ENCODE data around the gene TIE1. TPM values are rescaled to one million over a fixed set of nuclear protein-coding genes. Genes with fewer than 3 reads are reported as not detected.

The TIE1 gene
- total RNA-seq, 2 donors from 2014 or later = 23.7 to 25.7 TPM

DNA sequence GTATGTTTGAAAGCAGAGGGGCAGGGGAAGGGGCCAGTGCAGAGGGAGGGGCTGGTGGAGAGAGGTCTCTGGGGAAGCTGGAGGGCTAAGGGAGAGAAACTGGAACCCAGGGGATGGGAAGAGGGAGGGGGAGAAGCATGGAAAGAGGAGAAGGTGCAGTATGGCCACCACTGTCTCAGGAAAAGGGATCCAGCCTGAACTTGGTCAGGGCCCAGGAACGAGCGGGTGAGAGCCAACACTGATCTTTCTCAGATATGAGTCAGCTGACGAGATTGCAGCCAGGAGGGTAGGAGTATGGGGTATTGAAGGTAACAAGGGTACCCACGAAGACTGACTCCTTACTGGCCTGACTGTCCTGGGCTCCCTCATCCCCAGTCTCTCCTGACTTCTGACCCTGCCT is 18.0 kb downstream of the TIE1 start:
- no peaks in the 10 kb centered on the region for H3K27me3 ChIP-seq (replicated peaks; ENCODE audit: insufficient read depth)
- no peak overlapping the region for H3K4me3 ChIP-seq
- no peak overlapping the region for H3K27ac ChIP-seq
- H3K4me1 ChIP-seq (ENCODE audit: control insufficient read depth in 1 of 2, low read depth in 2 of 2) = no peaks in the 10 kb centered on the region
- H3K9me3 ChIP-seq = no peaks in the 10 kb centered on the region
- TF ChIP-seq, protein P1, sequence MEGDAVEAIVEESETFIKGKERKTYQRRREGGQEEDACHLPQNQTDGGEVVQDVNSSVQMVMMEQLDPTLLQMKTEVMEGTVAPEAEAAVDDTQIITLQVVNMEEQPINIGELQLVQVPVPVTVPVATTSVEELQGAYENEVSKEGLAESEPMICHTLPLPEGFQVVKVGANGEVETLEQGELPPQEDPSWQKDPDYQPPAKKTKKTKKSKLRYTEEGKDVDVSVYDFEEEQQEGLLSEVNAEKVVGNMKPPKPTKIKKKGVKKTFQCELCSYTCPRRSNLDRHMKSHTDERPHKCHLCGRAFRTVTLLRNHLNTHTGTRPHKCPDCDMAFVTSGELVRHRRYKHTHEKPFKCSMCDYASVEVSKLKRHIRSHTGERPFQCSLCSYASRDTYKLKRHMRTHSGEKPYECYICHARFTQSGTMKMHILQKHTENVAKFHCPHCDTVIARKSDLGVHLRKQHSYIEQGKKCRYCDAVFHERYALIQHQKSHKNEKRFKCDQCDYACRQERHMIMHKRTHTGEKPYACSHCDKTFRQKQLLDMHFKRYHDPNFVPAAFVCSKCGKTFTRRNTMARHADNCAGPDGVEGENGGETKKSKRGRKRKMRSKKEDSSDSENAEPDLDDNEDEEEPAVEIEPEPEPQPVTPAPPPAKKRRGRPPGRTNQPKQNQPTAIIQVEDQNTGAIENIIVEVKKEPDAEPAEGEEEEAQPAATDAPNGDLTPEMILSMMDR (IDR thresholded peaks at IDR 0.05) = no peak
- no peaks in the 10 kb centered on the region for H3K36me3 ChIP-seq
- no peak for DNase-seq (ENCODE audit: low spot score)
- ATAC-seq (ENCODE audit: insufficient number of reproducible peaks, low FRiP score, low read depth) = no peak

DNA sequence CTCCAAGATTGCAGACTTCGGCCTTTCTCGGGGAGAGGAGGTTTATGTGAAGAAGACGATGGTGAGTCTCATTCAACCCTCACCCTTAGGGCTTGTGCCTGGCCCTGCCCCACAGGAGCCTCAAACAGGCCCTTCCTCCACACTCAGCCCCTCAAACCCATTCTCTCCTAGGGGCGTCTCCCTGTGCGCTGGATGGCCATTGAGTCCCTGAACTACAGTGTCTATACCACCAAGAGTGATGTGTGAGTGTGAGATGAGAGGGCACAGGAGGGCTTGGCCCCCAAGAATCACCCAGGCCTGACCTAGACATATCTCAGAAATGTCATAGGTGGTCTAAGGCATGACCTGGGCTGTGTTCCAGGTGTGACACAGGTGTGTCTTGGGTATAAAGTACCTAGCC is 18.5 kb downstream of the TIE1 start:
- ATAC-seq (ENCODE audit: insufficient number of reproducible peaks, low FRiP score, low read depth) (no peak), DNase-seq (ENCODE audit: low spot score) (no peak)
- Histone ChIP-seq H3K36me3 (no peaks in the 10 kb centered on the region), H3K27ac (no peak overlapping the region), H3K27me3 (replicated peaks; ENCODE audit: insufficient read depth) (no peaks in the 10 kb centered on the region), H3K4me3 (no peak overlapping the region), H3K9me3 (no peaks in the 10 kb centered on the region), H3K4me1 (ENCODE audit: control insufficient read depth in 1 of 2, low read depth in 2 of 2) (no peaks in the 10 kb centered on the region)
- TF ChIP-seq, protein P1 (IDR thresholded peaks at IDR 0.05) = no peak

DNA sequence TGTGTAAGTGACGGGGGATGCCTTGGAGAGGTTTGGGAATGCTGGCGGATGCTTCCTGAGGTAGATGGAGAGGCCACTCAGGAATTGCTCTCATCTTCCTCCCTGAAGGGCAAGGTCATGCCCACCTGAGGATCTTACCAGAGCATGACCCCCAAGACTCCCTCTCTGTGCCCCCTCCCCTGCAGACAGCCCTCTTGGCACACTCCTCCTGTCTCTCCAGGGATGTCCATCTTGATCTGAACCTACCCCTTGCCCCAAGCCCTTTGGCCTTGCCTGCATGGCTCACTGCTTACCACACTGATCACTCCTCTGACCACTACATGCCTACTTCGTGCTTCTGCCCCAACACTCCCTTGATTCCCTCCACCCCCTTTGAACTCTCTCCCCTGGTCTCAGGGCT is 19.0 kb downstream of the TIE1 start:
- Histone ChIP-seq H3K4me3 (no peak overlapping the region), H3K9me3 (no peaks in the 10 kb centered on the region), H3K27me3 (replicated peaks; ENCODE audit: insufficient read depth) (no peaks in the 10 kb centered on the region), H3K36me3 (no peaks in the 10 kb centered on the region), H3K27ac (no peak overlapping the region), H3K4me1 (ENCODE audit: control insufficient read depth in 1 of 2, low read depth in 2 of 2) (no peaks in the 10 kb centered on the region)
- TF ChIP-seq, protein P1 (IDR thresholded peaks at IDR 0.05) = no peak
- DNase-seq (ENCODE audit: low spot score) (no peak), ATAC-seq (ENCODE audit: insufficient number of reproducible peaks, low FRiP score, low read depth) (no peak)

DNA sequence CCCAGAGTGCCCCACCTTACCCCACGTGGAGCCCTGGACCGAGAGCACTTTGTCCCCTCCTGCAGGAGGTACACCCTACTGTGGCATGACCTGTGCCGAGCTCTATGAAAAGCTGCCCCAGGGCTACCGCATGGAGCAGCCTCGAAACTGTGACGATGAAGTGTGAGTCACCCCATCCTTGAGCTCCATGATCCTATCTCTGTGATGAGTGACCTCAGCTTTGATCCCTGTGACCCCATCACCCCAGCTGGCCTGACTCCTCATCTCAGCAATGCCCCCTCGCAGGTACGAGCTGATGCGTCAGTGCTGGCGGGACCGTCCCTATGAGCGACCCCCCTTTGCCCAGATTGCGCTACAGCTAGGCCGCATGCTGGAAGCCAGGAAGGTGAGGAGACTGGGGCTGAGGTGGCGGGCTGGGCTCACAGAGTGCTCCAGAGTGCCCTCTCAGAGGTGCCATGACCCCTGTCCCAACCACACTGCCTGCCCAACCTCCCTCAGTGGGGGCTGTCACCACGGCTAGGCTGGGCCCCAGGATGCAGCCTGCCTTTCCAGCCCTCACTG is 20.6 kb downstream of the TIE1 start:
- no peaks in the 10 kb centered on the region for H3K9me3 ChIP-seq
- no peak for ATAC-seq (ENCODE audit: insufficient number of reproducible peaks, low FRiP score, low read depth)
- H3K27ac ChIP-seq = no peak overlapping the region
- no peak for DNase-seq (ENCODE audit: low spot score)
- no peak overlapping the region for H3K4me3 ChIP-seq
- TF ChIP-seq, protein P1 (IDR thresholded peaks at IDR 0.05) = no peak
- H3K4me1 ChIP-seq (ENCODE audit: control insufficient read depth in 1 of 2, low read depth in 2 of 2) = no peaks in the 10 kb centered on the region
- H3K27me3 ChIP-seq (replicated peaks; ENCODE audit: insufficient read depth) = no peaks in the 10 kb centered on the region
- H3K36me3 ChIP-seq = no peaks in the 10 kb centered on the region

DNA sequence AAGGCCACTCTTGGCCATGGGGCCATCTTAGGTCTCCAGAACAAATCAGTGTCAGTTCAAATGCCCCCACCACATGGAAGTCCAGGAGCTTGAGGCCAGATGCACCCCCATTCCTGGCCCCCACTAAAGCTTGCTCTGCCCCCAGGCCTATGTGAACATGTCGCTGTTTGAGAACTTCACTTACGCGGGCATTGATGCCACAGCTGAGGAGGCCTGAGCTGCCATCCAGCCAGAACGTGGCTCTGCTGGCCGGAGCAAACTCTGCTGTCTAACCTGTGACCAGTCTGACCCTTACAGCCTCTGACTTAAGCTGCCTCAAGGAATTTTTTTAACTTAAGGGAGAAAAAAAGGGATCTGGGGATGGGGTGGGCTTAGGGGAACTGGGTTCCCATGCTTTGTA is 21.7 kb downstream of the TIE1 start:
- Histone ChIP-seq H3K27me3 (replicated peaks; ENCODE audit: insufficient read depth) (no peaks in the 10 kb centered on the region), H3K4me3 (no peak overlapping the region), H3K9me3 (no peaks in the 10 kb centered on the region), H3K36me3 (no peaks in the 10 kb centered on the region), H3K27ac (no peak overlapping the region), H3K4me1 (ENCODE audit: control insufficient read depth in 1 of 2, low read depth in 2 of 2) (no peaks in the 10 kb centered on the region)
- TF ChIP-seq, protein P1 (IDR thresholded peaks at IDR 0.05) = no peak
- DNase-seq (ENCODE audit: low spot score) = no peak
- no peak for ATAC-seq (ENCODE audit: insufficient number of reproducible peaks, low FRiP score, low read depth)
